GM18505 (cell line): ENCODE results near the gene EPSTI1.
"Not testable (repeated sequence)": the region's sequence is repeated elsewhere in the genome, so short reads cannot be mapped to it uniquely, and the experiment has no call there.

Source experiments
- ATAC-seq: cut with Tn5 transposase; IDR thresholded peaks from one replicate; pipeline ENCODE4 v1.9.1; 2021; ENCODE audit not compliant: unreplicated experiment
- POLR2A ChIP-seq: IDR thresholded peaks from 4 replicates; pipeline ENCODE4 v1.6.1; 2011; ENCODE audit warnings: borderline replicate concordance; ENCODE audit not compliant: insufficient read depth, insufficient read length; ENCODE audit errors: extremely low read depth

Gene EPSTI1

GRCh38 chr13:42991898-42992763, at the start of gene EPSTI1:
Gene EPSTI1 (minus strand): TSS chr13:42992241. CDS start chr13:42992165, 76 bp downstream.
- ATAC-seq: peak; percentile 71
- TF ChIP-seq POLR2A: peak; percentile 66

- ATAC-seq: peak; percentile 49
- no peak for TF ChIP-seq POLR2A
Observed at GRCh38 chr13:43041369-43041921, 49.4 kb upstream of the EPSTI1 start.

GRCh38 chr13:43040581-43041368, 48.7 kb upstream of the EPSTI1 start:
- not testable (repeated sequence) for ATAC-seq

GRCh38 chr13:43039966-43040365, 47.9 kb upstream of the EPSTI1 start:
- no peak for TF ChIP-seq POLR2A
- ATAC-seq: no peak

- TF ChIP-seq POLR2A: no peak
- ATAC-seq: no peak
Observed at GRCh38 chr13:43036351-43037250, 44.6 kb upstream of the EPSTI1 start.

GRCh38 chr13:43033038-43033437, 41.0 kb upstream of the EPSTI1 start:
- no peak for ATAC-seq
- no peak for TF ChIP-seq POLR2A

- ATAC-seq: no peak
- TF ChIP-seq POLR2A: no peak
Observed at GRCh38 chr13:43031881-43032280, 39.8 kb upstream of the EPSTI1 start.

GRCh38 chr13:43030548-43030947, 38.5 kb upstream of the EPSTI1 start:
- TF ChIP-seq POLR2A: no peak
- no peak for ATAC-seq

GRCh38 chr13:43026262-43026661, 34.2 kb upstream of the EPSTI1 start:
- no peak for TF ChIP-seq POLR2A
- ATAC-seq: no peak

GRCh38 chr13:43023289-43023963, 31.4 kb upstream of the EPSTI1 start, which contains the start of gene DNAJC15:
Gene DNAJC15 (plus strand): TSS chr13:43023586. CDS start chr13:43023627, 41 bp downstream.
- peak; percentile 83 for ATAC-seq

GRCh38 chr13:43022934-43023288, 30.9 kb upstream of the EPSTI1 start:
- TF ChIP-seq POLR2A: no peak
- ATAC-seq: no peak

More at GRCh38 chr13:43023289-43023963, 31.4 kb upstream of the EPSTI1 start, which contains the start of gene DNAJC15:
- peak; percentile 95 for TF ChIP-seq POLR2A
